GM10248 (cell line): ENCODE data around the gene UTP15.

Source experiments
- CTCF ChIA-PET: fragments of 300-600 bp; sonication (Branson Sonifier 250); formaldehyde crosslinking; extraction: SDS; loops from one replicate; lab custom pipeline; 2021; ENCODE audit warnings: antibody characterized with exemption; lab: Yijun Ruan, JAX
- POLR2A ChIA-PET: fragments of 350-650 bp; sonication (Branson Sonifier 250); formaldehyde crosslinking; extraction: SDS; loops from one replicate; lab custom pipeline; 2020; ENCODE audit warnings: antibody characterized with exemption; lab: Yijun Ruan, JAX
- DNase-seq: peaks from one replicate; pipeline ENCODE4 v3.0.0; 2012; ENCODE audit errors: extremely low spot score
- TF ChIP-seq, protein P1 (sequence below): IDR thresholded peaks from 2 replicates; pipeline ENCODE4 v1.5.1; 2012; ENCODE audit warnings: mild to moderate bottlenecking, low read depth; ENCODE audit errors: extremely low read depth, missing control alignments, control extremely low read depth

UTP15 gene

DNA sequence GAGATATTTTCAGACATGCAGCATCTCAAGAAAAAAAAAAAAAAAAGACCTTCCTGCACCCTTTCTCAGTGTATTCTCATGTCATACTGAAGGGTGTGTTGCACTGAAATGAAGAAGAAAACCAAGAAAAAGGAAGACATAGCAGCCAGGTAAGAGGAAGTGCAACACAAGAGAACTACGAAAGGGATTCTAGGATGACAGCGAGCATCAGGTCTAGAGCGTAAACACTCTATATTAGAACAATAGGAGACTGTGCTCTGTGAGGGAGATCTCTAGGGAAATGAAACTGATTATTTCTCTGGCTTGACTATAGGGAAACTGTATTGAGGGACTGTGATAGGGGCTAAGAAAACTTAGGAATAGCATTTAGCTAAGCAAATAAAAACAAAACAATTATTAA, 37.3 kb upstream of the UTP15 start:
- TF ChIP-seq, protein P1, sequence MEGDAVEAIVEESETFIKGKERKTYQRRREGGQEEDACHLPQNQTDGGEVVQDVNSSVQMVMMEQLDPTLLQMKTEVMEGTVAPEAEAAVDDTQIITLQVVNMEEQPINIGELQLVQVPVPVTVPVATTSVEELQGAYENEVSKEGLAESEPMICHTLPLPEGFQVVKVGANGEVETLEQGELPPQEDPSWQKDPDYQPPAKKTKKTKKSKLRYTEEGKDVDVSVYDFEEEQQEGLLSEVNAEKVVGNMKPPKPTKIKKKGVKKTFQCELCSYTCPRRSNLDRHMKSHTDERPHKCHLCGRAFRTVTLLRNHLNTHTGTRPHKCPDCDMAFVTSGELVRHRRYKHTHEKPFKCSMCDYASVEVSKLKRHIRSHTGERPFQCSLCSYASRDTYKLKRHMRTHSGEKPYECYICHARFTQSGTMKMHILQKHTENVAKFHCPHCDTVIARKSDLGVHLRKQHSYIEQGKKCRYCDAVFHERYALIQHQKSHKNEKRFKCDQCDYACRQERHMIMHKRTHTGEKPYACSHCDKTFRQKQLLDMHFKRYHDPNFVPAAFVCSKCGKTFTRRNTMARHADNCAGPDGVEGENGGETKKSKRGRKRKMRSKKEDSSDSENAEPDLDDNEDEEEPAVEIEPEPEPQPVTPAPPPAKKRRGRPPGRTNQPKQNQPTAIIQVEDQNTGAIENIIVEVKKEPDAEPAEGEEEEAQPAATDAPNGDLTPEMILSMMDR: no peak
- ChIA-PET POLR2A (no interaction called here), CTCF (interaction anchor here (4.7 kb wide), 1 partner anchor 8 kb away, joined by 30 read pairs; no protein-coding TSS in a partner anchor)
- DNase-seq: no peak

DNA sequence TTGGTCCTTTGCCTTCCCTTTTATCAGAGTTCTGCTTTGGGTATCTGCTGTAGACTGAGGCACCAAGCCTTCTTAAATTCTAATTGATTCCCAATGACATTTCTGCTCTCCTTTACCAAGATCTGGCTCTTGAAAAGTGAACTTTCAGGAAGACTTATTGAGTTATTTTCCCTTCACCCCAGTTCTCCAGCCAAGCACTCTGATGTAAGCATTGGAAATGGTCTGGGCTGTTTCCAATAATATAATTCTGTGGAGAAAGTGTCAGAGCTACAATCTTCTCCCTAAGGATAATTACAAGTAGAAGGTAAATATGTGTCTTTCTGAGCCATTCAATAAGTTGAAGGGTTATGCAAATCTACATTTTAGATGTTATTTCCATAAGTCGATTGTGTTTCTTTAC, 36.5 kb upstream of the UTP15 start:
- no peak for DNase-seq
- ChIA-PET CTCF (interaction anchor here (4.7 kb wide), 1 partner anchor 7 kb away, joined by 30 read pairs; no protein-coding TSS in a partner anchor), POLR2A (no interaction called here)
- TF ChIP-seq, protein P1: no peak

DNA sequence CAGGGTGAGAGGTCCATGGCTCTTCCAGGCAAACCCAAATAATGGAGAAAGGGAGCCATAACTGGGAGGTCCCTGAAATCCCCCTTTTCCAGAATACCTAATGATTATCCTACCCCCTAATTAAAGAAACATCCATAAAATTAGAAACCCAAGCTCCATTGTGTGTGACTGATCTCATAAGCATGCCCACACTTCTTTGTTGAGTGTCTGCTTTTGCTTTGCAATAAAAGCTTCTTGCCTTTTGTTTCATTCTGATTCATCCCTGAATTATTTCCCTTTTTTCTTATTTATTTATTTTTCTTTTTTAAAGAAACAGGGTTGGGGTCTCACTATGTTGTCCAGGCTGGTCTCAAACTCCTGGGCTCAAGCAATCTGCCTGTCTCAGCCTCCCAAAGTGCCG, 34.2 kb upstream of the UTP15 start:
- TF ChIP-seq, protein P1: no peak
- DNase-seq: no peak
- CTCF ChIA-PET: interaction anchor here (1.9 kb wide), 1 partner anchor 10 kb away, joined by 12 read pairs; no protein-coding TSS in a partner anchor
- POLR2A ChIA-PET: no interaction called here

DNA sequence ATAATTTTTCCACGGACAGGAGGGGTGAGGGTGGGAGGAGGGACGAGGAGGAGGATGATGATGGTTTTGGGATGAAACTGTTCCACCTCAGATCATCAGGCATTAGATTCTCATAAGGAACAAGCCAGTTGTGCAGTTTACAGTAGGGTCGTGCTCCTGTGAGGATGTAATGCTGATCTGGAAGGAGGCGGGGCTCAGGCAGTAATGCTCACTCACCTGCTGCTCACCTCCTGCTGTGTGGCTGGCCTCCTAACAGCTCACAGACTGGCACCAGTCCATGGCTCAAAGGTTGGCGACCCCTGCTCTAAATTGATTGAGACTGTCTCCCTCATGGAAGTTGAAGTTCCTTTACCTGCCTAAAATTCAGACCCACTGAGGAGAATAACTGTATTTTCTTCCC, 33.3 kb upstream of the UTP15 start:
- ChIA-PET POLR2A (no interaction called here), CTCF (no interaction called here)
- TF ChIP-seq, protein P1: no peak
- no peak for DNase-seq

DNA sequence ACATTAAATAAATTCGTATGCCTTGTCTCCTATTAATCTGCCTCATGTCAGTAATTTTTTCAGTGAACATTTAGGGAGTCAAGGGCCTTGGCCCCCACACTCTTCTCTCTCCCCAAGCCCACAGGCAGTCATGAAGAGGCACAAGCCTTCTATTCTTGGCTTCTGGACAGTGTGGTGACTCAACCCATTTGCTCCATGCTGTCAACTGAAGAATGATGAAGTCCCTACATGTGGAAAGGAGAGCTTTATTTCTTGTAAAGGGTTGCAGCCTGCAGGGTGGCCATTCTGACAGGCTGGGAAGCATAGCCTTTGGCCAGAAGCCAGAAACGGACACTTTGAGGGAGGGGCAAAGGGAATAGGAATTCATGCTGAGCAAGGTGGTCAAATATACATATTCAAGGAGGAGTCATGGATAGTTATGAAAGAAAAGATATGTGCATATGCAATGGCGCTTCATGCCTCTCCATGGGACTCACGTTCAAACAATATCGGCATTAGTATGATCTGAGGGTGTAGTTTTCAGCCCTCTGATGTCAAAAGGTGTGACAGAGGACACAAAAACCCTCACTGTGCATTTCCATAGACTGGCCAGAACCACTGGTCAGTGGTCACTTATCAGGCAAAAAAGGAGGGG, 31.4 kb upstream of the UTP15 start:
- DNase-seq: no peak
- TF ChIP-seq, protein P1: no peak
- POLR2A ChIA-PET: interaction anchor here (0.6 kb wide), 1 partner anchor 579 kb away, joined by 3 read pairs; no protein-coding TSS in a partner anchor
- CTCF ChIA-PET: no interaction called here

DNA sequence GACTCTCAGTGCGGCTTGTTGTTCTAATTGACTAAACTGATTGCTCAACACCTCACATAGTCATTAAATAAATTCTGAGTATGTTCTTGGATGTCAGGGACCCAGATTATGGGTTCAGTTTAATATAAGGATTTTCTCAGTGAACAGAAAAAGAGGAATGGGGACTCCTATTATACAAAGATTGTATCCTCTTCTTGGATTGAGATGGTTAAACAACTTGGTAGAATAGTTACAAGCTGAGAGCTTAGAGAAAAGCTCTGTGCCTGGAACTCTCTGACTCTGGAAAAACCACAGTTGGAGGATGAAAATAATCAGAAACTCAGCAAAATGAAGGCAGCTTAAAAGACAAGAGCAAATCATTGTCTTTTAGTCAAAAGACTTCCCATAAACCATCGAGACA, 30.6 kb upstream of the UTP15 start:
- ChIA-PET CTCF (interaction anchor here (1.2 to 4.8 kb wide), 6 partner anchors 8 to 579 kb away, joined by 3 to 86 read pairs (median 10); partner anchors contain the start of gene FCHO2), POLR2A (no interaction called here)
- TF ChIP-seq, protein P1: no peak
- no peak for DNase-seq

DNA sequence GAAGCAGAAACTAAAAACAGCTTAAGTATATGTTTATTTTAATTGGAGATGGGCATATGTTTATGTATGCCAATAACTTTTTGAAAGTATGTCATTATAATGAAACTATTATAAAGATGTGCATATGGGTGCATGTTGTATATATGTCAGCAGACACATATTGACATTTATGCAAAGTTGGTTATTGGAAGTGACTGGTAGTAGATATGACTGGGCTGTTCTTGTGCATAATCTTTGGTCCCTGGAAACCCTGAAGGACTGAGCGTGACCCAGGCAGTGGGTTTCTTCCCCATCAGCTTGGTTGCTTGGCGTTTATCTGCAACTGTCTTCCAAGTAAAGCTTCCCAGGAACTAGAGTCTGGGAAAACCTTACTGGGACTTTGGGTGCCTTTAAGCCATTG, 25.8 kb upstream of the UTP15 start:
- no peak for DNase-seq
- CTCF ChIA-PET: interaction anchor here (0.6 to 1.1 kb wide), 4 partner anchors 16 to 254 kb away, joined by 3 read pairs; no protein-coding TSS in a partner anchor
- TF ChIP-seq, protein P1: no peak
- POLR2A ChIA-PET: no interaction called here
